Measurements from ENCODE around the gene FMOD.
A peak's percentile ranks its signal among the peaks of the same experiment; 100 is the strongest.

FMOD gene

GRCh38 chr1:203342192-203342940 lies 8.6 kb downstream of the FMOD start:
- DNase-seq (ENCODE audit: extremely low read depth, insufficient read length) = no peak
- Histone ChIP-seq H3K36me3 (ENCODE audit: control insufficient read depth, insufficient read depth, low read length) (no peaks in the 10 kb centered on the region), H3K27me3 (replicated peaks; ENCODE audit: control insufficient read depth, insufficient read depth, low read length) (peaks cover 1% of the 10 kb centered on the region), H3K4me3 (replicated peaks; ENCODE audit: low read depth, low read length) (no peak overlapping the region)
- TF ChIP-seq, protein P1, sequence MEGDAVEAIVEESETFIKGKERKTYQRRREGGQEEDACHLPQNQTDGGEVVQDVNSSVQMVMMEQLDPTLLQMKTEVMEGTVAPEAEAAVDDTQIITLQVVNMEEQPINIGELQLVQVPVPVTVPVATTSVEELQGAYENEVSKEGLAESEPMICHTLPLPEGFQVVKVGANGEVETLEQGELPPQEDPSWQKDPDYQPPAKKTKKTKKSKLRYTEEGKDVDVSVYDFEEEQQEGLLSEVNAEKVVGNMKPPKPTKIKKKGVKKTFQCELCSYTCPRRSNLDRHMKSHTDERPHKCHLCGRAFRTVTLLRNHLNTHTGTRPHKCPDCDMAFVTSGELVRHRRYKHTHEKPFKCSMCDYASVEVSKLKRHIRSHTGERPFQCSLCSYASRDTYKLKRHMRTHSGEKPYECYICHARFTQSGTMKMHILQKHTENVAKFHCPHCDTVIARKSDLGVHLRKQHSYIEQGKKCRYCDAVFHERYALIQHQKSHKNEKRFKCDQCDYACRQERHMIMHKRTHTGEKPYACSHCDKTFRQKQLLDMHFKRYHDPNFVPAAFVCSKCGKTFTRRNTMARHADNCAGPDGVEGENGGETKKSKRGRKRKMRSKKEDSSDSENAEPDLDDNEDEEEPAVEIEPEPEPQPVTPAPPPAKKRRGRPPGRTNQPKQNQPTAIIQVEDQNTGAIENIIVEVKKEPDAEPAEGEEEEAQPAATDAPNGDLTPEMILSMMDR (IDR thresholded peaks at IDR 0.05; ENCODE audit: insufficient read depth, low read length, poor library complexity, severe bottlenecking) = peak; percentile 89

DNA sequence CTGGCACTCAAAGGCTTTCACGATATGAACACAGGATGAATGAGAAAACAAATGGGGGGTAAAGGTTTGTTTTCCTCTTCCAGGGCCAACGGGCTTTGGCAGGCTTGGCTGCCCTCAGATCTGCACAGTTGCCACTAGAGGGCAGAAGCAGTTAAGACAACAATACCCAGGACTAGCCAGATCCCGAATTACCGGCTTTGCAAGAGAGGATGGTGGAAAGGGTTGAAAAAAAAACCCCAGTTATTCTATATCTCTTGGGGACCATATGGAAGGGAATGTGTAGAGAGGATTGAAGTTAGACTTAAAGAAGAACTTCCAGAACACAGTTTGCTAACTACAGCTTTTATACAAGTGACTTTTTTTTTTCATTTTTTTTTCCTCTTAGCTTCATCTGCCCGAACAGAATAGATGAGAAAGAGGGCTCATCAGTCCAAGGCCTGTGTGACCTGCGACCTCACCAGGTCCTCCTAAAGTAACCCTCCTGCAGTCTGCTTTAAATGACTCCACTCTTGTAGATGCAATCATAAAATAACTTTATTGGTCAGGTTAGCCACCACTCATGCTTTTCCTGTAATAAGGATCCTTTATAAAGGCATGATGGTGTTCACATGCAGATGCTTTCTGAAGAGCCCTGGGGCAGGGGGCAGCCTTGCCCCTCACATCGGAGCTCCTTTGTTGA lies 10.7 kb downstream of the FMOD start:
- TF ChIP-seq, protein P1 (IDR thresholded peaks at IDR 0.05; ENCODE audit: insufficient read depth, low read length, poor library complexity, severe bottlenecking) = peak; percentile 91

GRCh38 chr1:203338335-203339036 lies 12.4 kb downstream of the FMOD start:
- 0 out of 2 replicates have a peak, but pooled peaks cover 1% of the 10 kb centered on the region for H3K27me3 ChIP-seq (replicated peaks; ENCODE audit: control insufficient read depth, insufficient read depth, low read length)
- H3K36me3 ChIP-seq (ENCODE audit: control insufficient read depth, insufficient read depth, low read length) = no peaks in the 10 kb centered on the region
- TF ChIP-seq, protein P1 (IDR thresholded peaks at IDR 0.05; ENCODE audit: insufficient read depth, low read length, poor library complexity, severe bottlenecking) = peak; percentile 99
- DNase-seq (ENCODE audit: extremely low read depth, insufficient read length) = peak; percentile 40
- no peak overlapping the region for H3K4me3 ChIP-seq (replicated peaks; ENCODE audit: low read depth, low read length)

More for the DNA sequence above, 10.7 kb downstream of the FMOD start:
- no peak for DNase-seq (ENCODE audit: extremely low read depth, insufficient read length)
- 0 out of 2 replicates have a peak, but pooled peaks cover 1% of the 10 kb centered on the region for H3K27me3 ChIP-seq (replicated peaks; ENCODE audit: control insufficient read depth, insufficient read depth, low read length)
- no peaks in the 10 kb centered on the region for H3K36me3 ChIP-seq (ENCODE audit: control insufficient read depth, insufficient read depth, low read length)
- no peak overlapping the region for H3K4me3 ChIP-seq (replicated peaks; ENCODE audit: low read depth, low read length)

DNA sequence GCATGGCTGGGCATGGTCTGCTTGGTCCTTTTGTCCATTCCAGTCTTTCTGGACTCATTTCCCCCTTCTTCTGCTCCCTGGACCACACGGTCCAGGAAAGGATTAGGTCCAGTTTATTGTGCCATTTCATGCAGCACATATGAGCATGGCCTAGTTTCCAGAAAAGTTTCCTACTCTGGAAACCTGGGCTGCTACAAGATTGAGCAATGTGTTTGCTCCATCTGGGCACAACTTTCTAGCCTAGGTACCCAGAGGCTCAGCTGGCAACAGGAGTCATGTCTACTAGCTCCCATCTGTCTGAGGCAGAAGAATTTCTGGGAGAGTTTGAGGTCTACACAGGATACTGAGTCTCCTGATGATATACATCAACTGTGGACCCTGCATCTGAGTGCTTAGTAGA lies 14.8 kb downstream of the FMOD start:
- DNase-seq (ENCODE audit: extremely low read depth, insufficient read length) = no peak
- Histone ChIP-seq H3K27me3 (replicated peaks; ENCODE audit: control insufficient read depth, insufficient read depth, low read length) (no peaks in the 10 kb centered on the region), H3K4me3 (replicated peaks; ENCODE audit: low read depth, low read length) (no peak overlapping the region), H3K36me3 (ENCODE audit: control insufficient read depth, insufficient read depth, low read length) (no peaks in the 10 kb centered on the region)
- TF ChIP-seq, protein P1 (IDR thresholded peaks at IDR 0.05; ENCODE audit: insufficient read depth, low read length, poor library complexity, severe bottlenecking) = no peak

GRCh38 chr1:203335503-203335902 lies 15.4 kb downstream of the FMOD start:
- TF ChIP-seq, protein P1 (IDR thresholded peaks at IDR 0.05; ENCODE audit: insufficient read depth, low read length, poor library complexity, severe bottlenecking) = no peak
- H3K36me3 ChIP-seq (ENCODE audit: control insufficient read depth, insufficient read depth, low read length) = no peaks in the 10 kb centered on the region
- DNase-seq (ENCODE audit: extremely low read depth, insufficient read length) = no peak
- no peak overlapping the region for H3K4me3 ChIP-seq (replicated peaks; ENCODE audit: low read depth, low read length)
- H3K27me3 ChIP-seq (replicated peaks; ENCODE audit: control insufficient read depth, insufficient read depth, low read length) = no peaks in the 10 kb centered on the region

Measured in GM06990 (cell line).